GM19324 (cell line): ENCODE data around the gene SIPA1.

Source experiments
- ATAC-seq: cut with Tn5 transposase; IDR thresholded peaks from one replicate; pipeline ENCODE4 v1.9.1; 2021; ENCODE audit warnings: mild to moderate bottlenecking, moderate library complexity; ENCODE audit not compliant: unreplicated experiment, low FRiP score

The SIPA1 gene

GRCh38 chr11:65637794-65638419 is at the start of gene SIPA1:
Gene SIPA1 (plus strand): TSS chr11:65638101. CDS start chr11:65640922, 2,821 bp downstream.
- ATAC-seq, result peak; percentile 35

- peak; percentile 72 for ATAC-seq
Observed at GRCh38 chr11:65588199-65589054, 49.5 kb upstream of the SIPA1 start.

GRCh38 chr11:65589444-65590239 is 48.3 kb upstream of the SIPA1 start:
- ATAC-seq, result no peak

GRCh38 chr11:65590240-65590738 is 47.6 kb upstream of the SIPA1 start:
- ATAC-seq, result no peak

- ATAC-seq, result no peak
Observed at GRCh38 chr11:65591939-65592857, 45.7 kb upstream of the SIPA1 start.

GRCh38 chr11:65592858-65593517 is 44.9 kb upstream of the SIPA1 start:
- ATAC-seq, result no peak

- no peak for ATAC-seq
Observed at GRCh38 chr11:65593518-65594414, 44.1 kb upstream of the SIPA1 start.

GRCh38 chr11:65595131-65595530 is 42.8 kb upstream of the SIPA1 start:
- no peak for ATAC-seq

- ATAC-seq, result no peak
Observed at GRCh38 chr11:65595543-65596281, 42.2 kb upstream of the SIPA1 start, which contains the start of gene KCNK7. Gene KCNK7 (minus strand): TSS chr11:65595800. CDS start chr11:65595772, 28 bp downstream.

- ATAC-seq, result no peak
Observed at GRCh38 chr11:65596520-65596919, 41.4 kb upstream of the SIPA1 start.

GRCh38 chr11:65598258-65598699 is 39.6 kb upstream of the SIPA1 start:
- ATAC-seq, result no peak

GRCh38 chr11:65599216-65599954 is 38.5 kb upstream of the SIPA1 start:
- no peak for ATAC-seq

- no peak for ATAC-seq
Observed at GRCh38 chr11:65599955-65600246, 38.0 kb upstream of the SIPA1 start.

GRCh38 chr11:65604258-65604657 is 33.6 kb upstream of the SIPA1 start:
- ATAC-seq, result no peak

- ATAC-seq, result no peak
Observed at GRCh38 chr11:65606876-65607613, 30.9 kb upstream of the SIPA1 start.
